Measurements from ENCODE around the gene TFCP2L1. TPM values are rescaled to one million over a fixed set of nuclear protein-coding genes. Genes with fewer than 3 reads are reported as not detected.

The TFCP2L1 gene
- total RNA-seq, 1 donor from 2014 or later = 0.30 TPM

DNA sequence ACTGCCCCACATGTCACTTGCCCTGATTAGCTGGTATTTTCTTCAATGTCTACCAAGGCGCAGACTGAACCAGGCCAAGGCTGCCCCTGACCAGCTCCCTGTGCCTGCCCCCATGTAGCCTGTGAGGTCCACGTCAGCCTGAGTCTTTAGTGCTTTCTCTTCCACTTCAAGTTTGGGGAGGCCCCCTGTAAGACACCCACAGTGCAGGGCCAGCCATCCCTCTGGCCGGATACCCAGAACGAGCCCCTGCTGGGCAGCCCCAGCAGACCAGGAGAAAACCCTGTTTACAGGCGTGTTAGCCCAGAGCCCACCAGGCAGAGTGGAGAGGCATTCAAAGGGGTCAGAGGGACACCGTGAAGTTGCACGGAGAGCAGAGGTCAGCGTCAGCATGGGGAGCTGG, 92.4 kb downstream of the TFCP2L1 start:
- intact Hi-C loops (cut with DNase I) = no loop called here
- ATAC-seq (no peak), DNase-seq (ENCODE audit: missing footprints) (no peak)

DNA sequence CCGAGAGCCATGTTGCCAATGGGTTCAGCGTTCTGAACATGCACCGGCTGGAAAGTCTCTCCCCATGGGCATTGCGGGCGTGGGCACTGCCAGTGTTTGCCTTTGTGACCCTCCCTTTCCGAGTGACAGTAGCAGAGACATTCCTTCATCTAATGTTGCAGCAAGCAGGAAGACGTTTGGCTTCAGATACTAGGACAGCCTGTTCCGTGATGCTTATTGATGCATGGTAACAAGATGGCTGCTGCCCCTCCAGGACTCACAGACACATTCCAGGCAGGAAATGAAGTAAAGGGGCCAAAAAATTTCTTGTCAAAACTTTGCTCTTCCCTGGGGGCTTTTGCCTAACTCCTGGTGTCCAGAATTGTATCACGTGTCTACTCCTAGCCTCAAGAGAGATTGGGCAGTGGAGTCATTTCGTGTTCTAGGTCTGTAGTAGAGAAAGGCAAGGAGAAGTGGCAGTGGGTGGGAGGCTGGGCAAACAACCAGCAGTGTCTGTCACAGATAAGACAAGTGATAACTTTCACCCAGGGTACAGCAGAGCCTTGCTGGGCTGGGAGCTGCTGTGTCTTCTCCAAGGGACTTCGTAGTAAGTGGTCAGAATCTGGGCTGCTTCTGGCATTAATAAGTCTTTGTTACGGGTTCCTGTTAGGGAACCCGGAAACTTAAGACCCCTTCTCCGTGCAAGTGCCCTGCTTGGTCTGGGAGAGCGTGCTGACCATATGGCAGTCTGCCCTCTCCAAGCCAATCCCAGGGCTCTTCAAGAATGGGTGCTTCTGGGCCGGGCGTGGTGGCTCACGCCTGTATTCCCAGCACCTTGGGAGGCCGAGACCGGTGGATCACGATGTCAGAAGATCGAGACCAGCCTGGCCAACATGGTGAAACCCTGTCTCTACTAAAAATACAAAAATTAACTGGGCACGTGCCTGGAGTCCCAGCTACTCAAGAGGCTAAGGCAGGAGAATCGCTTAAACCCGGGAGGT, 93.5 kb downstream of the TFCP2L1 start:
- DNase-seq (ENCODE audit: missing footprints) (no peak), ATAC-seq (no peak)
- intact Hi-C loops (cut with DNase I) = no loop called here

DNA sequence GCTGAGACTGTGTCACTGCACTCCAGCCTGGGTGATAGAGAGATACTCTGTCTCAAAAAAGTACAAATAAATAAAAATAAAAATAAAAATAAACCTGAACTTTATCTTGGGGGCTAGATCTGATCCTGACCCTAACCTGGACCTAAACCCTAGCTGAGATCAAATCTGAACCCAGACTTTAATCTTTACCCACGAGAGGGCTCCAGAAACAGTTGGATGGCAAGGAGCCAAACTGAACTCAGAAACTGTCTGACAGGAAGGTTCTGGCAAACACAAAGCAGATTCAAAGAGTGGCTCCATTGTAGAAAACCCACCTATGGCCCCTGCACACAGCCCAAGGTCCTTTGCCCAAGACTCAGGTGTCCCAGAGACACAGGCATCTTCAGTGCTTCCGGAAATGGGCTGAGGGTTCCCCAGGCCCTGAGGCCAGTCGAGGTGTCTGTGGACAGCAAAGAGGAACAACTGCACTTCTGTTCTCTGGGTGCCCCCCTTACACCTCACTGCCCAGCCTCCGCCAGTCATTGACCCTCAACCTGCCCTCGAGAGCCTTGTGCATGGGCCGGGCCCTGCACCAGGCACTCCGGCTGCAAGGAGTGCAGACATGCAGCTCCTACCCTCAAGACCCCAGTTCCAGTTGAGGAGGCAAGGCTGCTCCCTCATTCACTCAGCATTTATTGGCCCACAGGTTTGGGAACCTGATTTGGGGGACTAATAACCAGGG, 95.2 kb downstream of the TFCP2L1 start:
- ATAC-seq = no peak
- intact Hi-C loops (cut with DNase I) = no loop called here

DNA sequence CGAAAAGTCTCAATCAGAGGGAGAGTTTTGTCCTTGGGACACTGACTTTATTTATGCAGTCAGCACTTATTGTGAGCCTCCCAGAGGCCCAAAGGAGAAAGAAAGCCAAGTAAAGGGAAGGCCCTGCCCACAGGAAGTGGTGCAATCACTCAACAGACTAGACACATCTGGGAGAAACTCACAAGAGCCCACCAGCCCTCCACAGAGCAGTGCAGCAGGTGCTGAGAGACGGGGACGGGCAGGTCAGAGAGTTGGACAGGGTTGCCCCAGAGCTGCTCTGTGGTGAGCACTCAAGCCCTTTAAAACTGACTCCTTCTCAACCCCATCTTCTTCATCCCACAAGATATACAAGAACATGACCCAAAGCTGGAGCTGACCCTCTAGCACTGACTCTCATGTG, 96.0 kb downstream of the TFCP2L1 start:
- ATAC-seq (peak; percentile 35), DNase-seq (ENCODE audit: missing footprints) (no peak)
- intact Hi-C loops (cut with DNase I) = no loop called here

More for the DNA sequence above, 95.2 kb downstream of the TFCP2L1 start:
- DNase-seq (ENCODE audit: missing footprints) = no peak

DNA sequence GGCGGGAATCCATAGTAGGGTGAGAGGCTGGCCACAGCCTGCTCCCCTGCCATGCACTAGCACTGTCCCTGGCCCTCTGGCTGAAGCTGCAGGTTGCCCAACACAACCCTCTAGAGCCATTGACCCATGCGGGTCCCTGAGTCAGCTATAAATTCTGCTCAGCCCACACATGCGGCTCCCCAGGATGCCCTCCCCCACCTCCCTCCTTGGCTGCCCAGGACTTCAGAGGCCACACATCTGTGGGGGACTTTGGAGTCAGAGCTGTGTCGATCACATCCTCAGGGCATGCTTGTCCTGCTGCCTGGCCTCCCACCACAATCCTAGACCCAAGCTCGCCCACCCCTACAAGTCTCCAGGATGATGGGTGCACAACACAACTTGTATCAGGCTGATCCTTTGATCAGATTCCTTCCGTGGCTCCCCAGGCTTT, 97.0 kb downstream of the TFCP2L1 start:
- intact Hi-C loops (cut with DNase I) = no loop called here
- no peak for ATAC-seq
- DNase-seq (ENCODE audit: missing footprints) = no peak

DNA sequence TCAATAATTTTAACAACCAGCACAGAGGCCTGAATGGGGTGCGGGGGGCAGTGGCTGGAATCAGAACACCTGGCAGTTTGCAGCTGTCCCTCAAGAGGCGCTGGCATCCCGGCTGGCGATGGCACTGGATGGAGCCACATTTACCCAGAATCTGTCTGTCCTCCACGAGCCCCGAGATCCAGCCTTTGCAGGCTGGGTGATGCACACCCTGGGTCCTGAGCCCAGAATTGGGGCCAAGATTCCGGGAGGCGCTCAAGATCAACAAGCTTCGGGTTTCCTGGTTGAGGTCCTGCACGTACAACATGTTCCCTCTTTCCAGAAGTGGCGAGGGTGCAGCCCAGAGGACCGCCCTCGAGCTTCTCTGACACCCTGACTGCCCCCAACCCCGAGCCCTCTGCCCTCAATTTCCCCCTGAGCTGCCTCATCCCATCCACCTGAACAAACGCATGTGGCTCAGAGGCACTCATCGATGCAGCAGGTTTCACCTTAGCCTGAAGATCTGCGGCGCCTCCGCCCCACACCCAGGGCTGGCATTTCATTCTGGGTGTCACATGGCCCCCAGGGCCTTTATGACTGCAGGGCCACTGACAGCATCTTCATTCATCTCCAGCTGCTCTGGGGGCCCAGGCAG, 97.5 kb downstream of the TFCP2L1 start:
- intact Hi-C loops (cut with DNase I) = no loop called here
- DNase-seq (ENCODE audit: missing footprints) (no peak), ATAC-seq (no peak)

DNA sequence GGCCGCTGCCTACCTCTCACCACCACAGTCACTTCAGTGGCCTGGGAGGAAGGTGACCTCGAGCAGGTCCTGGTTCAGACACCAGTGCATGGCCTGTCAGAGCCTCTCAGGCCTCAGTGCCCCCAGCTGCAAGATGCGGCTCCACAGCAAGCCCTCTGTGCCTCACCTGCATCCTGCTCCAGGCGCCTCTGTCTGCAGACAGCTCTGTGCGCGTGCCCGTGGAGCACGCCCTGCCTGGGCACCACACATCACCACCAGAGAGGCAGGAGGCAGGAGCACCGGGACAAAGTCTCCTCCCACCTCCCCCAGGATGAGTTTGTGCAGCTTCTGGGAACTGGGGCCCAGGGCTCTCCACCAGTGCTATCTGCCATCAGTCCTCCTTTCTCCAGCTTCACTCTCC, 98.7 kb downstream of the TFCP2L1 start:
- peak; percentile 6 for ATAC-seq
- intact Hi-C loops (cut with DNase I) = no loop called here

DNA sequence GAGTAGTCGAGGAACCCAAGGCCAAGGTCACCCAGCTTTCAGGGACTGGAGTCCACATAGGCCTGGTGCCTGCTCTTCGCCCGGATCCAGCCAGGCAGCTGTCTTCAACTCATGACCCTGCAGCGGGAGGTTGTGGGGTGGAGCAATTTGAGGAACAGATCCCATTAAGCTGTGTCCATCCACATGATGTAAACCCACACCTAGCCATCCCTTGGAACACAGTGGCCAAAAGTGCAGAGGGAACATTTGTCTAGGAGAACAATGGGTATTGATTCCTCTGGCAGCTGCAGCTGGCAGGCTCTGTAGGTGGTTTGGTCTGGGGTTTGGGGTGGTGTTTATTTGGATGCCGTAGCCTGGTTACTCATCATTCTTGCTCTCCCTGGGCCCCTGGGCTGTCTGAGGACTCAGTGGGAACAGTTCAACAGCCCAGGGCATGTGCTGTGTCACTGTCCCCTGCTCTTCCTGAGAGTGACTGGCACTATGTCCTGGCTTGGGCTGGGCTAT, 99.4 kb downstream of the TFCP2L1 start:
- intact Hi-C loops (cut with DNase I) = no loop called here
- ATAC-seq (peak; percentile 76), DNase-seq (ENCODE audit: missing footprints) (no peak)

More for the DNA sequence above, 98.7 kb downstream of the TFCP2L1 start:
- no peak for DNase-seq (ENCODE audit: missing footprints)

DNA sequence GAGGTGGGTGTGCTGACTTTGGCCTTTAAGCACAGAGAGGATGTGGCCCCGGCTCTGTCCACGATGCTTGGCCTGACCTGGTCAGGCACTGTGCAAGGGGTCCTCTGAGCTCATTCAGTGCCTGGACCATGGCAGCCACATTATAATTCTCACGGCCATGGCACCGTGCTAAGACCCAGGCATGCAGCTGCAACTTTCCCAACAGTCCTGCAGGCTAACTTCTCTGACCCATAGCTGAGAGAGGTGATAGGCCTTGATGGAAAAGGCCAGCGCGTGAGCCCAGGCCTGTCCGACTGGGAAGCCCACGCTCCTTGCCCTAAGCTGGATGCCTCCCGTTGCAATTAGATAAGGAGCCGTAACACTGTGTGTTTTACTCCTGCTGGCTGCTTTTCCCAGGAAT, 99.9 kb downstream of the TFCP2L1 start:
- DNase-seq (ENCODE audit: missing footprints) (no peak), ATAC-seq (no peak)
- intact Hi-C loops (cut with DNase I) = no loop called here

DNA sequence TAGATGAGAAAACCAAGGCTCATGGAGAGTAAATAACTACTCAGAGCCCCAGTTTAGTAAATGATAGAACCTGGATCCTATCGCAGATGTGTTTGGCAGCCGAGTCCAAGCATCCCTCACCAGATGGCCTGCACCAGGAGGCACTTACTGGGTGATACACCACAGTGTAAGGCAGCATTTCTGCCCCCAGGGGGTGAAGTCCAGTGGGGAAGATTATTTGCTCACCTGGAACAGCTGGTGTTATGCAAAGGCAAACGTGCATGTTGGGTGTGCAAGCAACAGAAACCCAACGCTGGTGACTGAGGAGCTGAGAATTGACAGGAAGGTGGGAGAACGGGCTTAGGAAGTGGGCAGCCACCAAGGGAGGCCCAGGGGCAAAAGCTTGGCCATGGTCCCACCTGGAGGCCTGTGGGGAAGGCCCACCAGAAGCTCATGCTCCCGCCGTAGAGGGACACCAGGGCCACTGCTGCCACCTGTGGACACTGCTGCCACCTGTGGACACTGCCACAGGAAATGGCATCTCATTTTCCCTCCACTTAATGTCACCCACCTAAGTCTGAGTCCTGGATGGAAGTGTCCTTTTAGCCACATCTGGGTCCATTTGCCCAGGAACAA, 100.6 kb downstream of the TFCP2L1 start:
- ATAC-seq = no peak
- intact Hi-C loops (cut with DNase I) = no loop called here
- no peak for DNase-seq (ENCODE audit: missing footprints)

DNA sequence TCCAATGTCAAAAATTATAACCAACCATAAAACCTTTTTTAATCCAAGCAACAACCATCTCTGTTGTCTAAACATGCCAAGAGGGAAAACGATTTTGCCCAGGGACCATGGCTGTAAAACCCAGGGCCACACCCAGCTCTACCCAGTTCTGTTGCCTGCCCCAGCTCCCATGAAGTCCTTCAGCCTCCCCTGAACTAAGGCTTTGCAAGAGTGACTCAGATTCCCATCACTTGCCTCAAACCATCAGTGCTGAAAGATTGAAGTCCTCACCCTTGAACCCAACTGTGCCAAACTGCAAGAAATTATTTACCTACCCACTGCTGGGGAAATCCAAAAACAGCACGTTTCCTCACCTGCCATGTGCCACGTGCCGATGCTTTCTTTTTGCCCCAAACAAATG, 102.5 kb downstream of the TFCP2L1 start:
- DNase-seq (ENCODE audit: missing footprints) (no peak), ATAC-seq (no peak)
- intact Hi-C loops (cut with DNase I) = no loop called here

DNA sequence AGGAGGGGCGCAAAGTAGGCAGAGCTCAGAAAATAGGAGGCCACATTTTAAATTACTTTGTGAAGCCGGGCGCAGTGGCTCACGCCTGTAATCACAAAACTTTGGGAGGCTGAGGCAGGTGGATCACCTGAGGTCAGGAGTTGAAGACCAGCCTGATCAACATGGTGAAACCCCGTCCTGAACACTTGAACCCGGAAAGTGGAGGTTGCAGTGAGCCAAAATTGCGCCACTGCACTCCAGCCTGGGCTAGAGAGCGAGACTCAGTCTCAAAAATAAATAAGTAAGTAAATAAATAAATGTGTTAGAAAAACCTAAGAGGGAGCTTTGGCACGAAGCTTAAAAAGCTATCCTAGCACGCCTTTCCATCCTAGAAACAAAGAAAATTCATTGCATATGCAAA, 105.5 kb downstream of the TFCP2L1 start:
- DNase-seq (ENCODE audit: missing footprints) = no peak
- no peak for ATAC-seq
- intact Hi-C loops (cut with DNase I) = no loop called here

DNA sequence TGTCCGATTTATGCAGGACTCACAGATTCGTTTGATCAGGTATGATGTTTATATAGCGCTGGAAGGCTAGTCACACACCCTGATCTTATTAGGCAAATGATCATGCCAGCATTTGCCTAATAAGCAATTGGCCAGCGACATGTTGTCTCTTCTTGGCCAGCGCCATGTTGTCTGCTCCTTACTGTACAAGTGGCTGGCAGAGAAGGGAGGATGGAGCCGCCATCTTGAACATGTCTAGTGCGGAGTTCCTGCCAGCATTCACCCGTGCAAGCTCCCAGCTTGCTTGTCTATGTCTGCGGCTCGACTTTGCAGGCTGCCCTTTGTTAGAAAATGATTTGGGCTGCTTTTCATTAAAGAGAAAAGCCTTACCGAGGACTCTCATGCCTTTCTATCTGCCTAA, 106.3 kb downstream of the TFCP2L1 start:
- intact Hi-C loops (cut with DNase I) = no loop called here
- no peak for ATAC-seq
- DNase-seq (ENCODE audit: missing footprints) = no peak

DNA sequence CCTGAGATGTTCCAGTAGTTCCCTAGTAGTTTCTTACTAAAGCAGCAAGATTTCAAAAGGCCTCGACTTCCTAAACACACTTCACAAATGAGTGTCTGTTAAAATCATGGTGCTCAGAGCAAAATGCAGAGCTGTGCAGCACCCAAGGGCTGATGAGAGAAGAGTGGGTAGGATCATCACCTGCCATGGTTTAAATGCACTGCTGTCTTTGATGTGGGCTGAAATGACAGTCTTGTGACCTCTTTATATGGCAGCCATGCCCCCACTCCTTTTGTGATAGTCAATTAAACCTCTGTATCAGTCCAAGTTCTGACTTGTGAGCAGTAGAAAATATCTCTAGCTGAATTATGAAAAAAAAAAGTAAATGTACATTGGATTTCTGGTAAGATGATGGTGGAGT, 107.1 kb downstream of the TFCP2L1 start:
- ATAC-seq = no peak

DNA sequence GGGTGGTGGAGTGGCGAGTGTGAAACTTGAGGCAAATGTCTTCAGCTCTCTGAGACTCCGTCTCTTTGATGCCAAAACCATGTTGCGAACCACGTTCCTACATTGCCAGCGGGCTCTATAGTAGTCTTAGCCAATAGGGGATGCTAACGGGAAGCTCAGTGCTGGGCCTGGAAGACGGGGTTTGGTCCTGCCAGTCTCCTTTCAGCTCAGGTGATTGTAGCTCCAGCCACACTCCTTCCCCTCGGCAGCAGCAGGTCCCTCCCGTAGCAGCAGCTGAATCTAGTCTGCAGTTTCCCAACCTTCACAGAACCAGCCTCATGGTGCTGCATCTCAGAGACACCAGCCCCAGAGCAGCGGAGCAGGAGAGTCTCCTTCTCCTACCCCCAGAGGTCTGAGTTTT, 109.7 kb downstream of the TFCP2L1 start:
- DNase-seq (ENCODE audit: missing footprints) (no peak), ATAC-seq (peak; percentile 17)
- intact Hi-C loops (cut with DNase I) = no loop called here

More for the DNA sequence above, 107.1 kb downstream of the TFCP2L1 start:
- no peak for DNase-seq (ENCODE audit: missing footprints)
- intact Hi-C loops (cut with DNase I) = no loop called here

DNA sequence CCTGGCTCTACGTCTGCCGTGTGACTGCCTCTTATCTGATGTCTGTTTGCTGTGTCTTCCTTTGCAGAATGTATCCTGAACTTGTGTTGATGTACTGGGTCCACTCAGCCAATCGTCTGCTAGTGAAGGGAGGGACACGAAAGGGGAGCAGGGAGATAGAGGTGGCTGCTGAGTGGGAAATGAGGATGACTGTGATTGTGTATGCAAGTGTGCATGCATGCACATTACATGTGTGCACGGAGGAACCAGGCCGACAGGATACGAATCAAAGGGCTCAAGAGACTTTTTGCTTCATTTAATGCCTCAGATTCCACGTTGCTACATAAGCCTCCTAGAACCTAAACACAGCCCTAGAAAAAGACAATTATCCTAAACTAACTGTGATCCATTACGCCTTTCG, 111.2 kb downstream of the TFCP2L1 start:
- intact Hi-C loops (cut with DNase I) = no loop called here
- DNase-seq (ENCODE audit: missing footprints) = no peak
- no peak for ATAC-seq

DNA sequence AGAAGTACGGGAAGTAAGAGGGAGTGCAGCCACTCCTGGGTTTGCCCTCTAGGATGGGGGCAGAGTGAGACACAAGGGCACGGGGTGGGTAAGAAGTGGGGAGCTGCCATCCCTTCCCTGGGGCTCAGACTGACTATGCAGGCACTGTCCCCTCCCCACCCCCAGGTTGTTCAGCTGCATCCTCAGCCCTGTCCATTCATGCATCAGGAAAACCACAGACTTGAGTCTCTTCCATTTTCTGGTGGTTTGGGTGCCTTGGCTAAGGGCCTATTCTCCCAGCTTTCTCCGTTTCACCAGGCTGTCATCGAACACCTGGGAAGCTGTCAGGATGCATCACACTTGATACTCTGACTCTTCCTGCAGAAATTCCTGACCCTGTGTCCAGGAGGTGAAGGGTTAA, 111.9 kb downstream of the TFCP2L1 start:
- intact Hi-C loops (cut with DNase I) = no loop called here
- no peak for DNase-seq (ENCODE audit: missing footprints)
- no peak for ATAC-seq

DNA sequence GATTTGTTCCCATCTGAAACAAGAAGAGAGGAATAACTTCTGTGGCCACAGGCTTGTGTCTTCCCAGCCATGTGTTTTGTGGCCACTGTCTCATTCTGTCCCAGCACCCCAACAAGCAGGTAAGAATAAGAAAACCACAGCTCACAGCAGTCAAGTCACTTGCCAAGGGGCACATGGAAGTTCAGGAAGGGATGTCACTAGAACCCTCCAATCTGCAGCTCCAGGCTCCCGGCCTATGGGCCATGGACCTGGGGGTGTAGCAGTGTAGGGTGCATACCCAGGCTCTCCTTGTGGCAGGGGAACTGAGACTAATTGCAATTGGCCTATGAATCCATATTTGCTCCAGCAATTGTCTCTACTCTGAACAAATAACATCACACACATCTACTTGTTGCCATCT, 112.5 kb downstream of the TFCP2L1 start:
- intact Hi-C loops (cut with DNase I) = no loop called here
- no peak for DNase-seq (ENCODE audit: missing footprints)
- ATAC-seq = no peak

DNA sequence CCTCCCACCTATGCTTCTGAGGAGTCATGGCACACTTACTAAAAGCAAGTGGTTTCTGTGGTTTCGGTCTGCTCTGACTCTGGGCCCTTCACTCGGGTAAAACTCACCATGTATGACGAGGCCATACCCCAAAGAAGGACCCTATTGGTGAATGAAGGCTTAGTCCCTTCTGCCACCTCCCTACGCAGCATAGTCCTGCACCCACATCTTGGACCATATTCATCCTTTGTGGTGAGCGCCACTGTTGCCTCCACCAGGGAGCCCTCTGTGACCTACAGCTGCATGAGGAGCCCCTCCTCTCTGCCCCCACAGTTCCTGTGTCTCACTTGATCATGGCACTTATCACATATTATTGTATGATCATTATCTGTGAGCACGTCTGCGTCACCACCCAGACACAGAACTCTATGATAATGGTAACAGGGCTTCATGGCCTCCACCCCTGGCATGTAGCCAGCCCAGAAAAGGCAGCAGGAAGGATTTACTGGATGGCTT, 113.3 kb downstream of the TFCP2L1 start:
- DNase-seq (ENCODE audit: missing footprints) = no peak
- intact Hi-C loops (cut with DNase I) = no loop called here
- ATAC-seq = no peak
